ENCODE data around the gene MME.

The MME gene

DNA sequence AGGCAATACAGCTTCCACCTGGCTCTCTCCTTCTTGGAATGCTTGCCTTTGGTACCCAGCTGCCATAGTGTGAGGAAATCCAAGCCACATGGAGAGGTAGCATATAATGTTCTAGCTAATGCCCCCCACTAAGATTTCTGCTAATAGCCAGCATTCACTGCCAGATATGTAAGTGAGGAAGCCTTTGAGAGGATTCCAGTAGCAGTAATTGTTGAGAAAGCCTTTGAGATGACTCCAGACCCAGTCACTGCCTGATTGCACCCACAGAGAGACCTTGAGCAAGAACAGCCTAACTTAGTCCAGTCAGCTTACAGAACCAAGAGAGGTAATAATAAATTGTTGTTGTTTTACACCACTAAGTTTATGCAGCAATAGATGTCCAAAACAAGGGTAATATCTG is 150.3 kb downstream of the MME start:
- peak overlapping the region; percentile 63 for H3K27ac ChIP-seq (ENCODE audit: low read depth, low read length)
- H2AFZ ChIP-seq (ENCODE audit: low read length, unreplicated experiment): no peak overlapping the region
- H3K4me3 ChIP-seq (ENCODE audit: low read depth, low read length): no peak overlapping the region
- H3K4me1 ChIP-seq (ENCODE audit: control insufficient read depth, insufficient read depth, low read length, unreplicated experiment): peaks cover 38% of the 10 kb centered on the region
- H3K79me2 ChIP-seq (ENCODE audit: control insufficient read depth, insufficient read depth, low read length, unreplicated experiment): no peaks in the 10 kb centered on the region
- H3K27me3 ChIP-seq (ENCODE audit: insufficient read depth, low read length): no peaks in the 10 kb centered on the region
- H3K36me3 ChIP-seq (ENCODE audit: insufficient read depth, low read length): no peaks in the 10 kb centered on the region

DNA sequence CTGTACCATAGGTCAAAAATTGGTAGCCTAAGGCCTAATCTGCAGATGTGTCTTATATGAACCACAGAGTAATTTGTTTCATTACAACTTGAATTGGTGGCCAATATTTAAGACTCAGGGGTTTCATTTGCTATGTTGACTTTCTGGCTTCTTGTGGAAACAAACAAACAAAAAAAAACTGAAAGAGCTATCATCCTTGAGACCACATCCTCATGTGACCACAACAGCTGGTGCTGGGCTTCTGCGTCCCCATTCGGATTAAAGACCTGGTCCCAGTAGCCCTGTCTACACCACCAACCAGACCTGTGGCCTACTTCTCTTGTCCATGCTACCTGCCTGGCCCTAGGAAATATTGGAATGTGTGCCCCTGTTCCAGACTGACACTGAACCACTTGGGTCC is 151.7 kb downstream of the MME start:
- Histone ChIP-seq H3K27me3 (ENCODE audit: insufficient read depth, low read length) (no peaks in the 10 kb centered on the region), H2AFZ (ENCODE audit: low read length, unreplicated experiment) (peak overlapping the region; percentile 70), H3K4me1 (ENCODE audit: control insufficient read depth, insufficient read depth, low read length, unreplicated experiment) (peaks cover 38% of the 10 kb centered on the region), H3K36me3 (ENCODE audit: insufficient read depth, low read length) (no peaks in the 10 kb centered on the region; the same call in 1 of the 2 replicates), H3K4me3 (ENCODE audit: low read depth, low read length) (no peak overlapping the region), H3K27ac (ENCODE audit: low read depth, low read length) (peak overlapping the region; percentile 95), H3K79me2 (ENCODE audit: control insufficient read depth, insufficient read depth, low read length, unreplicated experiment) (no peaks in the 10 kb centered on the region)

DNA sequence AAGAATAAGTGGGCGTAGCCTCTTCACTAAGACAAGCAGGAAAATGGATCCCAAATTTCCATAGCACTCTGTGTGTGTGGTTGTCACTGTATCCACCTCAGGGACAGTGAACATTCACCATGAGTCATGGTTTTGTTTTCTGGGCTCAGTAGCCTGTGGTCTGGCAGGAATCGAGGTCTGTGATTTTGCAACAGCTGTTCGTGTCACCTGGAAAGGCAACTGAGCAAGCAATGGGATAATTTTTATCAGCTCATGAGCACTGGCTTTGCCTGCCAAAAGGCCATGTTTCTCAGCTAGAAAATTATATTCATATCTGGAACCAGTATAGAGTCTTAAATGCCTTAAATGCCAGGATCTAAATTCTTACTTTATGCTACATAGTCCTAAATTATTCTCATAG is 152.5 kb downstream of the MME start:
- peak overlapping the region; percentile 70 for H2AFZ ChIP-seq (ENCODE audit: low read length, unreplicated experiment)
- 0 out of 2 replicates have a peak overlapping the region, but pooled peaks have one; percentile 1 for H3K4me3 ChIP-seq (ENCODE audit: low read depth, low read length)

DNA sequence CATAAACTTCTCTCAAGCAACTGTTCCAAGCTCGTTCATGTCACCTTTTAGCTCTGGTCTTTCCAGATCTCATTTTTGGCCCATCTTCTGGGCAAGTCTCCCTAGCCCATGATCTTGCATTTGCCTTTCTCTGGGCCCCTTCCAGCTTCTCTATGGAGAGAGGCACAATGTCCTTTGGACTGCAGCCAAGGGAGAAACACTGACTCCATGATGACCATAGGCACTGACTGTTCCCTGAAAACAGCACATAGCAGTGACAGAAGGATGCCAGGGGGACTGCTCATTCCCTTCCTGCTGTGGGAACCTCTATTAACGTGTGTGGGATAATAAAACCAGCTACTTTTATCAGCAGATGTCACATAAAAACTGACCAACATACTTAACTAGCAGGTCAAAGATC is 153.1 kb downstream of the MME start:
- Histone ChIP-seq H3K27me3 (ENCODE audit: insufficient read depth, low read length) (no peaks in the 10 kb centered on the region), H3K4me3 (ENCODE audit: low read depth, low read length) (0 out of 2 replicates have a peak overlapping the region, but pooled peaks have one; percentile 1), H3K79me2 (ENCODE audit: control insufficient read depth, insufficient read depth, low read length, unreplicated experiment) (no peaks in the 10 kb centered on the region), H2AFZ (ENCODE audit: low read length, unreplicated experiment) (peak overlapping the region; percentile 52), H3K27ac (ENCODE audit: low read depth, low read length) (peak overlapping the region; percentile 95), H3K4me1 (ENCODE audit: control insufficient read depth, insufficient read depth, low read length, unreplicated experiment) (peaks cover 38% of the 10 kb centered on the region), H3K36me3 (ENCODE audit: insufficient read depth, low read length) (no peaks in the 10 kb centered on the region; the same call in 1 of the 2 replicates)

More for the DNA sequence above, 152.5 kb downstream of the MME start:
- Histone ChIP-seq H3K36me3 (ENCODE audit: insufficient read depth, low read length) (no peaks in the 10 kb centered on the region; the same call in 1 of the 2 replicates), H3K4me1 (ENCODE audit: control insufficient read depth, insufficient read depth, low read length, unreplicated experiment) (peaks cover 38% of the 10 kb centered on the region), H3K27me3 (ENCODE audit: insufficient read depth, low read length) (no peaks in the 10 kb centered on the region), H3K79me2 (ENCODE audit: control insufficient read depth, insufficient read depth, low read length, unreplicated experiment) (no peaks in the 10 kb centered on the region), H3K27ac (ENCODE audit: low read depth, low read length) (peak overlapping the region; percentile 95)

Measured in ACC112 (cell line).